SU-DHL-6 (cell line): ENCODE results near the gene JADE2.

ENCODE experiments used
- EZH2phosphoT487 ChIP-seq: fragments of 200-600 bp; sonication (generic), shearing (Covaris generic); conservative IDR thresholded peaks from 2 replicates; pipeline ENCODE4 v1.6.1; 2018; ENCODE audit warnings: mild to moderate bottlenecking, antibody characterized with exemption, low read length, moderate library complexity, mixed read lengths
- TF ChIP-seq, protein P1 (sequence below): fragments of 200-600 bp; sonication (generic); IDR thresholded peaks from one replicate; pipeline ENCODE4 v1.5.1; 2017; ENCODE audit warnings: antibody characterized with exemption, mild to moderate bottlenecking, low read length, moderate library complexity; ENCODE audit not compliant: insufficient read depth, poor library complexity, severe bottlenecking

GRCh38 chr5:134592141-134592746 lies 66.8 kb downstream of the JADE2 start:
- TF ChIP-seq, protein P1, sequence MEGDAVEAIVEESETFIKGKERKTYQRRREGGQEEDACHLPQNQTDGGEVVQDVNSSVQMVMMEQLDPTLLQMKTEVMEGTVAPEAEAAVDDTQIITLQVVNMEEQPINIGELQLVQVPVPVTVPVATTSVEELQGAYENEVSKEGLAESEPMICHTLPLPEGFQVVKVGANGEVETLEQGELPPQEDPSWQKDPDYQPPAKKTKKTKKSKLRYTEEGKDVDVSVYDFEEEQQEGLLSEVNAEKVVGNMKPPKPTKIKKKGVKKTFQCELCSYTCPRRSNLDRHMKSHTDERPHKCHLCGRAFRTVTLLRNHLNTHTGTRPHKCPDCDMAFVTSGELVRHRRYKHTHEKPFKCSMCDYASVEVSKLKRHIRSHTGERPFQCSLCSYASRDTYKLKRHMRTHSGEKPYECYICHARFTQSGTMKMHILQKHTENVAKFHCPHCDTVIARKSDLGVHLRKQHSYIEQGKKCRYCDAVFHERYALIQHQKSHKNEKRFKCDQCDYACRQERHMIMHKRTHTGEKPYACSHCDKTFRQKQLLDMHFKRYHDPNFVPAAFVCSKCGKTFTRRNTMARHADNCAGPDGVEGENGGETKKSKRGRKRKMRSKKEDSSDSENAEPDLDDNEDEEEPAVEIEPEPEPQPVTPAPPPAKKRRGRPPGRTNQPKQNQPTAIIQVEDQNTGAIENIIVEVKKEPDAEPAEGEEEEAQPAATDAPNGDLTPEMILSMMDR: no peak
- no peak for TF ChIP-seq EZH2phosphoT487
